ENCODE measurements around the gene STARD6.
A peak's percentile ranks its signal among the peaks of the same experiment; 100 is the strongest.
"Not testable (repeated sequence)": the region's sequence is repeated elsewhere in the genome, so short reads cannot be mapped to it uniquely, and the experiment has no call there.

The STARD6 gene

DNA sequence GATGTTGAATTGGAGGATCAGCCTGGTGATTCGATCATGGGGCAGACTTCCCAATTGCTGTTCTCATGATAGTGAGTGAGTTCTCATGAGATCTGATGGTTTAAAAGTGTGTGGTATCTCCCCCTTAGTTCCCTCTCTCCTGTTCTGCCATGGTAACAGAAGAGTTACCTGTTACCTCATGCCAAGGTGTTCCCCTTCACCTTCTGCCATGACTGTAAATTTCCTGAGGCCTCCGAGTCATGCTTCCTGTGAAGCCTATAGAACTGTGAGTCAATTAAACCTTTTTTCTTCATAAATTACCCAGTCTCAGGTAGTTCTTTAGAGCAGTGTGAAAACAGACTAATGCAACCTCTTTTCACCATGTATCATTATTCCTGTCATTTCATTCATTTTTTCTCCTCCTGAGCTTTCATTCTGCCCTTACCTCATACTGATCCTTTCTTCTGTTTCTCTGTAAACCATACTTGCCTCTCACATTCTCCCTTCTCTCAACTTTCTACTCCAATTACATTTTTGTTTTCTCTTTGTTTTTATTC lies 22.0 kb downstream of the STARD6 start:
- no peak for DNase-seq

DNA sequence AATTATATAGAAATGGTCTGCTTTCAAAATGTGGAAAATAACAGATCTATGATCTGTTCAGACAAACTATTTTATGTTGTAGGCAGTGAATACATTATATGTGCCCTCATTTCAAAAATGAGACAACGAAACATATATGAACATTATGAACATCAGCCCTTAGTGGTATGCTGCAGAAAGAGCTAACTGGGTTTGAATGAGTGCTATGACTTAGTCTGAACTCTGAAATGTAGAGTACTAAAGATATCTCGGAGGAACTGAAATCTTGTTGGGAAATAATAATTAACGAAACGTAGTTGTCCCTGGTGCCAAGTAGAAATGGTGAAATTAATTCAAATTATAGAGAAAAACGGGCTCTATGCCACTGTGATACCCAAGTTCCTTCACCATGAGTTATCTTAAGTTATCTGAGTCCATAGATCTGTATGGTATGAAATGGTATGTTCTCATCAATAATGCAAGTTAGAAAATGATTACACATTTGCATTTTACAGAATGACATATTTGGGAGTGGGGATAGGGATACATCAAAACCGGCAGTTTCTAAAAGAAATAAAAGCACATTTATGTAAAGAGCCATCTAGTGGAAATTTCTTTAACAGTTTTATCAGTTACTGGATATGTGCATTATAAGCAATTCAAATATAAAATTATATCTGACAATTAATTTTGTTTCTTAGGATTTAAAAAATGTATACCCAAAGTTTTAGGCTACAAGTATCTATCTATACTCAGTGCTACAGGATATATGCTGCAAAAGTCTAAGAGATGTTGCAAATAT lies 26.7 kb downstream of the STARD6 start:
- DNase-seq, result no peak

DNA sequence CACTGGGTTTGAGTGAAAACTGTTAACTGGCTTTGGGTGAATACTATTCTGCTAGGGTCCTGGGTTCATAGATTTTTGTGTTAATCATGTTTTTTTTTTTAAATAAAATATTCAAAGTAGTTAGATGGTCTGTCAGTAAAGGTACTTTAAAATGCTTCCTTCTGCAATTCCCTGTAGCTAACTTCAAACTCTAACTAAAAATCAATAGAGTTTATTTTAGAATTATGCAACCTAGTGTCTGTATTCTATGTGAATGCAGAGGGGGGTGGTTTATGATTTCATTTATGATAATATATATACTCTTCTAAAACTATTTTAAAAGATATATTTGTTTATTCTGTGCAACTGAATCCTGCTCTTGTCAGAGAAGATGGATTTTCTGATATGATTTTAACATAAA lies 27.9 kb downstream of the STARD6 start:
- no peak for DNase-seq

DNA sequence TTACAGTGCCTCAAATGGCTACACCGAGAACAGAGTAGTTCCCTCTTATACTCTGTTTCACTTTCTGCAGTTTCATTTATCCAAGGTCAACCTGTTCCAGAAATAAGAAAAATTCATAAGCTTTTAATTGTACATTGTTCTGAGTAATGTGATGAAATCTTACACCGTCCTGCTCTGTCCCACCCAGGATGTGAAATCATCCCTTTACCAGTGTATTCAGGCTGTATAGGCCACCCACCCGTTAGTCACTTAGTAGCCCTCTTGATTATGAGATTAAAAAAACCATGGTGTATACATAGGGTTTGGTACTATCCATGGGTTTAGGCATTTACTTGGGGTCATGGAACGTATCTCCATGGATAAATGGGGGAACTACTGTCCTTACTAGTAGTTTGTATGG lies 29.8 kb downstream of the STARD6 start:
- DNase-seq, result no peak

DNA sequence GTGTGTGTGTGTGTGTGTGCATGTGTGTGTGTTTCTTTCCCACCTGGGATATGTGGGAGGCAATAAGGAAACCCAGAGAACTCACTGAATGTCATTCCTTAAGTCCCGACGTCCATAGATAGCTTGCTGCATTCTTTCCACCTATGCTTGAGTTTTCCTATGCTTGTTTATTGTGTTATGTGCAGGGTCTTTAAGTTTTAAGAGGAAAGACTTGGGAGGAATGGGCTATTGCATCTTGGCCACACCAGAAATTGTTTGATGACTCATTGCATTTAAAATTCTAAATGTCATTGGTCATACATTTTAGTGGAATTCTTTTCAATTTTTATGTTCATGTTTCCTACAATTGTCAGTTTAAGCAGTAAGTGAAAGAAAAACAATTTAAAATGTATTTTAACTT lies 33.7 kb downstream of the STARD6 start:
- DNase-seq, result no peak

DNA sequence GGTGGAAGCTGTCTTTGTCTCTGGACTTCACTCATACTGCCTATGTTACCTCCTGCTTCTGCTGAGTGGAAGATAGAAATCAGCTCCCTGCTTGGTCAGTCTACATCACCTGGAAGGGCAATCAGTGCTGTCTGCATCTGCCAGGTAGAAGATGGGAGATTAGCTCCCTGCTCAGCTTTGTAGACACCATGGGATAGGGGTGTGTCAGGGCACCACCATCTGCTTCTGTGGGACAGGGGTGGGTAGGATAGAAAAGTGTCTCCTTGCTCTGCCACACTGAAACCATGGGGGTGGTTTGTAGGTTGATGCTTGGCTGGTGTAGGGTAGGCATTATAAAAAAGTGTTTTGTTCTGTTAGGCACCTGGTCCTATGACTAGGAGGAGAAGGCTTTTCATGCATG lies 34.1 kb downstream of the STARD6 start:
- no peak for DNase-seq

DNA sequence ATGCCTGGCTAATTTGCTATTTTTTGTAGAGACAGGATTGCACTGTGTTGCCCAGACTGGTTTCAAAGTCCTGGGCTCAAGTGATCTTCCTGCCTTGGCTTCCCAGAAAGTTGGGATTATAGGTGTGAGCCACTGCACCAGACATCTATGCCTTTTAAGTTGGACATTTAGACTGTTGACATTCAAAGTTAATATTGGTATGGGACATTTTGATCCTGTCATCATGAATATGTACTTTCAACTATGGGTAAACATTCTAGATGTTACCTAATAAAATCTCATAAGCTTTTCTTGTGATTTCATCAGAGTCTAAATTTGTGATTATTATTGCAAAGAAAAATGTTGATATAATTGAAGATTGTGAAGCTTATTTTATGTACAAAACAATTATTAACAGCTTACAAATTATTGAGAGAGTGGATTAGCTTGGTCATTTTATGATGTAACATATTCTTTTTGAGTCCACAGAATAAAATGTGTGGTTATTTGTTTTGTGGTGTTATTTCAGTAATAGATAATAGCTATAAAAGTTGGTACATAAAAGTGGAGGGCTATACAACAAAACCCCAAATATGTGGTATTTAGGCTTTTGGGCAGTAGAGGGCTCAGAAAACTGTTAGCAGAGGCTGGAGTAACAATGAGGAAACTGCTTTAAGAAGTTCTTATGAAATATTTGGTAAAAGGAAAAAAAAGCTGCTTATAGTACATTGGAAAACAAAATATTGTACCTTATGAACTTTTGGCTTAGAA lies 41.4 kb downstream of the STARD6 start:
- no peak for DNase-seq

DNA sequence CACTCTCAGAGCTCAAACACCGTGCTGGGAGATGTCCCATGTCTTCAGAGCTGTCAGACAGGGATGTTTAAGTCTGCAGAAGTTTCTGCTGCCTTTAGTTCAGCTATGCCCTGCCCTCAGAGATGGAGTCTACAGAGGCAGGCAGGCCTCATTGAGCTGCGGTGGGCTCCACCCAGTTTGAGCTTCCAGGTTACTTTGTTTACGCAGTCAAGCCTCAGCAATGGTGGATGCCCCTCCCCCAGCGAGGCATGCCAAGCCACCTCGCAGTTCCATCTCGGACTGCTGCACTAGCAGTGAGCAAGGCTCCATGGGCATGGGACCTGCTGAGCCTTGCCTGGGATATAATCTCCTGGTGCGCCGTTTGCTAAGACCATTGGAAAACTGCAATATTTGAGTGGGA lies 48.1 kb downstream of the STARD6 start:
- not testable (repeated sequence) for DNase-seq

DNA sequence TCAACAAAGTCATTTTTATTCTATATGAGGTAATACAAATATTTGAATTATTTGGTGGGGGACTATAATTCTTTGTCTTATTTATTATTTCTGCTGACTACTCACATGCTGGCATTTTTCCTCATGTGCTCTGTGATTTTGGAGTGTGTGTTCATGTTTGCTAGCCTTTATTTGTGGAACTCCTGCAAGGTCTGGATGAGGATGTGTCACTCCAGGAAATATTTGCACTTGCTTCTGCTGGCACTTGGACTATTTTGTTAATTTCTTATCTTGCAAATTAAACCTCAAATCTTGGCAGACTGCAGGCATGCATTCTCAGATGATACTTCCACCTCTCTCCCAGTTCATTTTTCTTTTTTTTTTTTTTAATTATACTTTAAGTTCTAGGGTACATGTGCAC lies 54.2 kb downstream of the STARD6 start:
- no peak for DNase-seq

DNA sequence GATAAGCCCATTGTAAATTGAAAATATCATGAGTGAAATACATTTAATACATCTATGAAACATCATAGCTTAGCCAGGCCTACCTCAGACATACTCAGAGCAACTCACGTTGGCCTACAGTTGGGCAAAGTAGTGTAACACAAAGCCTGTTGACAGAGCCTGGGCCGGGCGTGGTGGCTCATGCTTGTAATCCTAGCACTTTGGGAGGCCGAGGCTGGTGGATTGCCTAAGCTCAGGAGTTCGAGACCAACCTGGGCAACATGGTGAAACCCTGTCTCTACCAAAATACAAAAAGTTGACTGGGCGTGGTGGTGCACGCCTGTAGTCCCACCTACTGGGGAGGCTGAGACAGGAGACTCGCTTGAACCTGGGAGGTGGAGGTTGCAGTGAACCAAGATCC lies 58.7 kb downstream of the STARD6 start:
- DNase-seq, result not testable (repeated sequence)

DNA sequence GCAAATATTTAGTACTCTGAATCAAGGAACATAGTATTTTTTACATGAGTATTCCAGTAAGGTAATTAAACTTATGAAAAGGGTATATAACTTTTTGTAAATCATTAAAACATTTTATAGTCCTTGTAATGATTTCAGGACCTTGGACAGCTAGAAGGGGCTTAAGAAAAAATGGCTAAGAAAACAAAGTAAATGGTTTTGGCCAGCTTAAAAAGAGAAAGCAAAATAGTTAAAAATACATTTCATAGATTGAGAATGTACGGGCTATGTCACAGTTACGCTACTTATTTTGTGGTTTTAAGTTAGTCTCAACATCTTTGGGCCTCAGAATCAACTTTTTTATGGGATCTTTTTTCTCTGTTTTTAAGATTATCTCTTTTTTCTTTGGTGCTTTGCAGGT lies 61.6 kb downstream of the STARD6 start:
- DNase-seq, result no peak

DNA sequence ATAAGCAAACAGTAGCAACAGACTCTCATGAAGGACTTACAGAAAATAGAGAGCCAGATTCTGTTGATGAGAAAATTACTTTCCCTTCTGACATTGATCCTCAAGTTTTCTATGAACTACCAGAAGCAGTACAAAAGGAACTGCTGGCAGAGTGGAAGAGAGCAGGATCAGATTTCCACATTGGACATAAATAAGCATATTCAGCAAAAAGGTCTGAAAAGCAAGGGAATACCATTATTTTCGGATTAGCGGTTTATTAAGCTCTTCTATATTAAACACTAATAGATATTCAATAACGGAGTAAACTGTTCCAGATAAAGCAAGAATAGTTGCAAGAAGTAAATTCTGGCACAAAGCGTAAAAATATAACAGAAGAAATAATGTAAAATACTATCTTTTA lies 63.4 kb downstream of the STARD6 start:
- DNase-seq, result no peak

DNA sequence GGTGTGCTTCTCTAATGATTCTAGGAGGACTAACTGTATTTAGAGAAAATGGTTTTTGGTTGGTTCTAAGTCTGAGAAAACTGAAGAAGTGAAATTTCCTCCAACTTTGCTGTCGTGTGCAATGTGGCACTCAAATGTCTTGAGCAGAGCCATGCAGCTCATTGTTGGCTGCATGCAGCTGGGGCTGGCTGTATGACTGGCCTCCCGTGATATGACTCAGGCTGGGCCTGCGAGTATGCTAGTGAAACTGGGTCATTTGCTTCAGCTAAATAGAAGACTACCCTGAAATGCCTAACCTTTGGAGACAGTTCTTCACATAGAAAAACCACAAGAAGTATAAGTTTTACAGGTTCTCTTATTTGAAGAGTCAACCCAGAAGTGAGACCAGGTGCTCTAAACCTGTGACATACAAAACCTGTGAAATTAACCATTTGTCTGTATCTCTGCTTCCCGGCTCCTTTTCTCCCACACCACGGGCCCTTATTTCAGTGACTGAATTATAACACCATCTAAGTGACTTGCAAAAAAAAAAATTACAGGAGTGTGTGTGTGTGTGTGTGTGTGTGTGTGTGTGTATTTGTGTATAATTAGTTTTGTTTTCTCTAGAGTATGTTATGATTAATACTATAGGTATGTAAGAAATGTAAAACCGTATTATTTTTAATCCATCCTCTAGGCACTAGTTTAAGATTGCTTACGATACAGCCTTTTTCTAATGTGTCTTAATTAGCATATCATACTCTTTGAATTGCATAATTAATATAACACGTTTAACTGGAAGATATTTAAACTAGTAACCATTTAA lies 72.5 kb downstream of the STARD6 start:
- DNase-seq, result peak; percentile 32

DNA sequence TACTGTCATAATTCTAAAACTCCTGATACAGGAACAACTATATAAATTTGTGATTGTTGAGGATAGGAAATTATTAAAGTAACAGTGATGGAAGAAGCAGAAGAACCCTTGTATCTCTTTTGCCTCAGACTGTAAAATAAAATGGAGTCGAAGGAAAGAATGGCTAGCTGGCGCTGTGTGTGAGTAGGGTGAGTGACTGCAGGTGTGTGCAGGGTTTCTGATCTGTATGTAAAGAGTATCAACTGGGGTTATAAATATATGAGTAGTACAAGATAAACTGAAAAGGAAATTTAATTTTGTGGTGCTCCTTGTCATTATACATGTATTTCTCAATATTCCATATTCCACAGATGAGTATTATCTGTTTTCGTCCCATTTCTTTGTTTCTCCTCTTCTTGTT lies 73.1 kb downstream of the STARD6 start:
- DNase-seq, result no peak

DNA sequence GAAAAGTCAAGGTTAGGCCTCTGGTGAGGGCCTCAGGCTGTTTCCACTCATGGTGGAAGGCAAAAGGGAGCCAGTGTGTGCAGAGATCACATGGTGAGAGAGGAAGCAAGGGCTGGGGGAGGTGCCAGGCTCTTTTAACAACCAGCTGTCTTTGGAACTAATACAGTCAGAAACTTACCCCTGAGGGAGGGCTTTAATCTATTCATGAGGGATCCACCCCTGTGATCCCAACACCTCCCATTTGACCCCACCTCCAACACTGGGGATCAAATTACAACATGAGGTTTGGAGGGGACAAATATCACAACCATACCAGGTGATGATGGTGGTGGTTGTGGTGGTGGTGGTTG lies 77.5 kb downstream of the STARD6 start:
- no peak for DNase-seq

DNA sequence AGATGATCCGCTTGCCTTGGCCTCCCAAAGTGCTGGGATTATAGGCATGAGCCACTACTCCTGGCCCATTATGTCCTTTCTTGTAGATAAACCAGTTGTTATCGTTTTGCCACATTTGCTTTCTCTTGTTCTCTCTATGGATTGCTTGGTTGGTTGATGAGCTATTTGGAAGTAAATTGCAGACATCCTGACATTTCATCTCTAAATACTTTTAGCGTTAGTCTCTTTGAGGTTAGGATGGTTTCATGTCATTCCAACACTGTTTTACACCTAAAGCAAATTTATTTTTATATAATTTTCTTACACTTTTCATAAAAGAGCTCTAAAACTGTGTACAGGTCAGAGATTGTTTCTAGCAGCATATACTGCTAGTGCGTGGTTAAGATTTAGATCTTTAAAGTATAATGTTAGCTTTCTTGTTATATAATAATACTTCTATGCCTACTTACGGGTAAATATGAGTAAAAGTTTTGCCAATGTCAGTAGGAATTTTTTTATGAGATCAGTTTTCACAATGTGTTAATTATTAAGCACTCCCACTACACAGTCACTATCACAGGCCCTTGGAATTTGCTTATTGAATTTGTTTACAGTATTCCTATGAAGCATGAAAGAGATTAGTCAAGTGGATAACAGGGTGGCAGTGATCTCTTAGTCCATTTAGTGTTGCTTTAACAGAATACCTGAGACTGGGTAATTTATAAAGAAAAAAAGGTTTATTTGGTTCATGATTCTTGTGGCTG lies 78.0 kb downstream of the STARD6 start:
- no peak for DNase-seq

DNA sequence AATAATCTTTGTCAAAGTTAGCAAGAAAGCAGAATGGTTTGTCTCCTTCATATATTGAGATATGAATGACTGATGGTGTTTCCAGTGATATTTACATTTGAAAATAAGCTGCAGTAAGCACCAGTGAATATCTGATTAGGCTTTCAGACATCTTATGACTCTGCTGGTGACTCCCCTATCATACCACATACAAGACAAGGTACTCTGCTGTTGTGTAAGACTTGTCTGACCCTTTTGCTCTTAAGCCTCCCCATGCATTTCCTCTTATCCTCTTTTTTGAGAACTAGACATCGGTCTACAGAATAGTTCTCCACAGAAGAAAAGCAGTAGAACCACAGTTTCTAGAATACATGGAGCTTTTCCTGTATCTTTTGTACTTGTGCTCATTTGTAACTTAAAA lies 79.0 kb downstream of the STARD6 start:
- no peak for DNase-seq

DNA sequence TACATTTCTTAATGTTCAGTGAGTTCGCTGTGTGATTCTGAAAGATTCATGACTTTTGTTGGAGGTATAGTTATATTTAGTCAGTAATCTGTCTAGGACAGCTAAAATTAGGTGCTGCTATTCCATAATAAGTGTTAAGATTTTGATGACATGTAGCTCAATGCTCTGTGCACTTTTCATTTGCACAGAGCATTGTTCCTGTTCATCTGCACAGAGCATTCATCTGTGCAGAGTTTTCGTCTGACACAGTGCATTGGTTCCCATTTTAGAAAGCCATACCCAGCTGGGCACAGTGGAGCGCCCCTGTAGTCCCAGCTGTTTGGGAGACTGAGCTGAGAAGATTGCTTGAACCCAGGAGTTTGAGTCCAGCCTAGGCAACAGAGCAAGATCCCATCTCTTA lies 79.8 kb downstream of the STARD6 start:
- DNase-seq, result no peak
